ENCODE measurements around the gene METTL18.

DNA sequence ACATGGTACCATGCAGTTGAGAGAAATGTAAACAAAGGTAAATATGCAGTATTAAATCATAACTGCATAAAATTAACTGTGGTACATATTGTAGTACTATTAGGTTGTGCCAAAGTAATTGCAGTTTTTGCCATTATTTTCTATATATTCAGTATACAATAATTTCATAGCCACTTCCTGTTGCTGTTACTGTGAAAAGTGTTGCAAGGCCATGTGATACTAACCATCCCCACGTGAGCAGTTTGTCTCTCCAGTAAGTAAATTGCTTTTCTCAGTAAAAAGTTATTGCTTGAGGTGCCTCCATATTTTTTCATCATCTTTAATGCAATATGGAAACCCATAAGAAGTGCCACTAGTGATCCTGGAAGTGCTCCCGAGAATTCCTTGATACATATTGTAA, 19.6 kb upstream of the METTL18 start:
- TF ChIP-seq, protein P1, sequence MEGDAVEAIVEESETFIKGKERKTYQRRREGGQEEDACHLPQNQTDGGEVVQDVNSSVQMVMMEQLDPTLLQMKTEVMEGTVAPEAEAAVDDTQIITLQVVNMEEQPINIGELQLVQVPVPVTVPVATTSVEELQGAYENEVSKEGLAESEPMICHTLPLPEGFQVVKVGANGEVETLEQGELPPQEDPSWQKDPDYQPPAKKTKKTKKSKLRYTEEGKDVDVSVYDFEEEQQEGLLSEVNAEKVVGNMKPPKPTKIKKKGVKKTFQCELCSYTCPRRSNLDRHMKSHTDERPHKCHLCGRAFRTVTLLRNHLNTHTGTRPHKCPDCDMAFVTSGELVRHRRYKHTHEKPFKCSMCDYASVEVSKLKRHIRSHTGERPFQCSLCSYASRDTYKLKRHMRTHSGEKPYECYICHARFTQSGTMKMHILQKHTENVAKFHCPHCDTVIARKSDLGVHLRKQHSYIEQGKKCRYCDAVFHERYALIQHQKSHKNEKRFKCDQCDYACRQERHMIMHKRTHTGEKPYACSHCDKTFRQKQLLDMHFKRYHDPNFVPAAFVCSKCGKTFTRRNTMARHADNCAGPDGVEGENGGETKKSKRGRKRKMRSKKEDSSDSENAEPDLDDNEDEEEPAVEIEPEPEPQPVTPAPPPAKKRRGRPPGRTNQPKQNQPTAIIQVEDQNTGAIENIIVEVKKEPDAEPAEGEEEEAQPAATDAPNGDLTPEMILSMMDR (IDR thresholded peaks at IDR 0.05 in 4 of 5, conservative IDR thresholded peaks at IDR 0.05 in 1 of 5), result no peak
- no peak for TF ChIP-seq POLR2A (IDR thresholded peaks at IDR 0.05)

All from gastrocnemius medialis (tissue), 4 donors.